ENCODE data around the gene LENG8.

Gene LENG8

GRCh38 chr19:54418930-54419800, 29.8 kb upstream of the LENG8 start:
- TF ChIP-seq, protein P1, sequence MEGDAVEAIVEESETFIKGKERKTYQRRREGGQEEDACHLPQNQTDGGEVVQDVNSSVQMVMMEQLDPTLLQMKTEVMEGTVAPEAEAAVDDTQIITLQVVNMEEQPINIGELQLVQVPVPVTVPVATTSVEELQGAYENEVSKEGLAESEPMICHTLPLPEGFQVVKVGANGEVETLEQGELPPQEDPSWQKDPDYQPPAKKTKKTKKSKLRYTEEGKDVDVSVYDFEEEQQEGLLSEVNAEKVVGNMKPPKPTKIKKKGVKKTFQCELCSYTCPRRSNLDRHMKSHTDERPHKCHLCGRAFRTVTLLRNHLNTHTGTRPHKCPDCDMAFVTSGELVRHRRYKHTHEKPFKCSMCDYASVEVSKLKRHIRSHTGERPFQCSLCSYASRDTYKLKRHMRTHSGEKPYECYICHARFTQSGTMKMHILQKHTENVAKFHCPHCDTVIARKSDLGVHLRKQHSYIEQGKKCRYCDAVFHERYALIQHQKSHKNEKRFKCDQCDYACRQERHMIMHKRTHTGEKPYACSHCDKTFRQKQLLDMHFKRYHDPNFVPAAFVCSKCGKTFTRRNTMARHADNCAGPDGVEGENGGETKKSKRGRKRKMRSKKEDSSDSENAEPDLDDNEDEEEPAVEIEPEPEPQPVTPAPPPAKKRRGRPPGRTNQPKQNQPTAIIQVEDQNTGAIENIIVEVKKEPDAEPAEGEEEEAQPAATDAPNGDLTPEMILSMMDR (IDR thresholded peaks at IDR 0.05; ENCODE audit: extremely low read depth, missing control alignments): no peak
- no peak for DNase-seq (ENCODE audit: low spot score)

GRCh38 chr19:54420068-54420382, 29.0 kb upstream of the LENG8 start:
- TF ChIP-seq, protein P1 (IDR thresholded peaks at IDR 0.05; ENCODE audit: extremely low read depth, missing control alignments): no peak
- DNase-seq (ENCODE audit: low spot score): no peak

GRCh38 chr19:54420383-54421168, 28.4 kb upstream of the LENG8 start:
- DNase-seq (ENCODE audit: low spot score): no peak

DNA sequence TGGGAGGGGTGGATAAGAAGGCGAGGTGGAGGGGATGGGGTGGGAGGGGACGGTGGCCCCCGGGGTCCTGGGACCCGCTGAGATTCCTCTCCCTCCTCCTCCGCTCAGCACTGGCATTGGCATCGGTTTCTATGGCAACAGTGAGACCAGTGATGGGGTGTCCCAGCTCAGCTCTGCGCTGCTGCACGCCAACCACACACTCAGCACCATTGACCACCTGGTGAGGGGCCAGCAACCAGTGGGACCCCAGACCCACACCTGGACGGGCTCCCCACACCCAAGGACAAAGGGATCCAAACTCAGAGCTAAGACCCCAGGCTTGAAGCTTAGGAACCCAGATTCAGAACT, 27.9 kb upstream of the LENG8 start:
- TF ChIP-seq, protein P1 (IDR thresholded peaks at IDR 0.05; ENCODE audit: extremely low read depth, missing control alignments): no peak
- no peak for DNase-seq (ENCODE audit: low spot score)

More at GRCh38 chr19:54420383-54421168, 28.4 kb upstream of the LENG8 start:
- TF ChIP-seq, protein P1 (IDR thresholded peaks at IDR 0.05; ENCODE audit: extremely low read depth, missing control alignments): no peak

DNA sequence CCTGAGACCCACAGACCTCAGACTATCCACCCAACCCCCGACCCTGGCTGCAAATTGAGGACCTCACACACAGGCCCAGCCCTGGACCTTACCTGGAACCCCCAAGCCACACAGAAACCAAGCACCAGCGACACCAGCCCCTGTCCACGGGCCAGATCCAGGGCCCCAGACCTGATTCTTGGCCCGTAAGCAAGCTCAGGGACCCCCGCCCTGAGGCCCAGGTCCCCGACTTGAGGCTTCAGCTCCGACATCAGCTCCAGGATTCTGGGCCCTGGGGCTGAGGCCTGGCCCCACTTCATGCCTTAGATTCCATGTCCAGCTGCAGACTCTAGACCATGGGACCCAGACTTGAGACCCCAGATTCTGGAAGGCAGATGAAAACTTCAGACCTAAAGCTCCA, 27.5 kb upstream of the LENG8 start:
- TF ChIP-seq, protein P1 (IDR thresholded peaks at IDR 0.05; ENCODE audit: extremely low read depth, missing control alignments): no peak
- no peak for DNase-seq (ENCODE audit: low spot score)

GRCh38 chr19:54422136-54422535, 26.9 kb upstream of the LENG8 start:
- TF ChIP-seq, protein P1 (IDR thresholded peaks at IDR 0.05; ENCODE audit: extremely low read depth, missing control alignments): no peak
- DNase-seq (ENCODE audit: low spot score): no peak

GRCh38 chr19:54424201-54424600, 24.8 kb upstream of the LENG8 start:
- no peak for DNase-seq (ENCODE audit: low spot score)
- TF ChIP-seq, protein P1 (IDR thresholded peaks at IDR 0.05; ENCODE audit: extremely low read depth, missing control alignments): no peak
